ENCODE measurements around the gene VWA1. TPM values are rescaled to one million over a fixed set of nuclear protein-coding genes. Genes with fewer than 3 reads are reported as not detected.

VWA1 gene
- total RNA-seq, 2 donors from 2014 or later = not detected

DNA sequence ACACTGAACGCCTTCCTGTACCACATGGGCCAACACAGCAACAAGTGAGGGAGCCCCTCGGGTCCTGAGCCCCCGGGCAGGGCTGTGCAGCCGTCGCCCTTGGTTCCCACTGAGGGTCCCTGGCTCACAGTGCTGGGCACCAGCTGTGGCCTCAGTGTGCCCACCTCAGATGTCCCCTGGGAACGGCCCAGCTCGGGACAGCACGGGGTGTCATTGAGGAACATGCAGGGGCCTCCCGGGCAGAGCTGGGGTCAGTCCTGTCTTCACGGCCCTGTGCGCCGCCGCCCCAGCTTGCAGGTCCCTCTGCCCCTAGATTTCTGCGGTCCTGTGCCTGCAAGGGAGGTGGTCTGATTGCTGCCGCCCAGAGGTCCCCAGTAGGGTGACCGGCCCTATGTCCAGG, 53.7 kb downstream of the VWA1 start:
- H3K9me3 ChIP-seq (ENCODE audit: control insufficient read depth, low read length, poor library complexity, severe bottlenecking) = no peaks in the 10 kb centered on the region
- Mint-ChIP-seq H3K4me3 (no peak overlapping the region), H3K27ac (no peak overlapping the region), H3K36me3 (ENCODE audit: low read depth) (peaks cover 2% of the 10 kb centered on the region), H3K4me1 (no peaks in the 10 kb centered on the region), H3K27me3 (no peaks in the 10 kb centered on the region)
- ATAC-seq (no peak), DNase-seq (no peak)

DNA sequence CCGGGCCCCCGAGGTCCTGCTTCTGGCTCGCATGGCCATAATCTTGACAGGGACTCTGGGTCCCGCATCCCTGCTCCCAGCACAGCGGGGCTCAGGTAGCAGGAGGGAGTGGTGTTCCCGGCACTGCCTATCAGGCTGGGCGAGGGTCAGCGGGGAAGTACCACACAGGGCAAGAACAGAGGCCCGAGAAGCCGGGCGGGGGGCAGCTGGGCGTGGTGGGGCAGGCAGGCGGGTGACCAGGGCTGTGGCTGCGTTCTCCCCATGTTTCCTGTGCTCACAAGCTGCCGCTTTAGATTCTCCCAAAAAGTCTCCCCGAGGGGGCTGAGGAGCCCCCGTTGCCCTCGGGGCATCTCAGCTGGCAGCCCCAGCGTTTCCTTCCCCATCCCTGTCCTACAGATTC, 54.4 kb downstream of the VWA1 start:
- ATAC-seq = no peak
- no peaks in the 10 kb centered on the region for H3K9me3 ChIP-seq (ENCODE audit: control insufficient read depth, low read length, poor library complexity, severe bottlenecking)
- Mint-ChIP-seq H3K4me1 (no peaks in the 10 kb centered on the region), H3K27me3 (no peaks in the 10 kb centered on the region), H3K4me3 (no peak overlapping the region), H3K36me3 (ENCODE audit: low read depth) (peaks cover 2% of the 10 kb centered on the region), H3K27ac (no peak overlapping the region)
- DNase-seq = no peak

DNA sequence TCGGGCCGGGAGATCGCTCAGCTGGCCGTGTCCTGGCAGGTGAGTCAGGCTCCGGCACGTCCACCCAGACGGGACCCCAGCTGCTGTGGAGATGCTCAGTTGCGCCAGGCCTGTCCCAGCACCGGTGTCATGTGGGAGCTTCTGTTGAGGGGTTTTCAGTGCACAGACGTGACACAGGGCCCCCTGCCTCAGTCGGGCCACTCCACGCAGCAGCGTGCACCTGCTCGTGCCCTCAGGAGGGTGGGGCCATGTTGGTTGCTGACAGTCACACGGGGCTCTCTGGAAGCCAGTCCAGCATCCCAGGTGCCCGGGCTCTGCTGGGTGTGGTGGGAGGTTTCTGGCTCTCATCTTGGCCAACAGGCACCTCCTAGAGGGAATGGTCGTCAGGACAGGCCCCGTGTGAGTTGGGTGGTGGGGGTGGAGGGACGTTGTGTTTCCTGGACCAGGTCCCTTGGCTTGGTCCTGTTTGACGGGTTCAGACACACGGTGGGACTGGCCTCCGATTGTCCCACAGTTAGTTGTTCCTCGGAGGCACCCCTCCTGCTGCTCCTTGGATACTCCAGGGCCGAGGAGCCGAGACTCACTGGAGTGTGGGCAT, 55.2 kb downstream of the VWA1 start:
- no peak overlapping the region for H3K27ac Mint-ChIP-seq
- no peaks in the 10 kb centered on the region for H3K4me1 Mint-ChIP-seq
- no peaks in the 10 kb centered on the region for H3K9me3 ChIP-seq (ENCODE audit: control insufficient read depth, low read length, poor library complexity, severe bottlenecking)
- H3K27me3 Mint-ChIP-seq = no peaks in the 10 kb centered on the region
- H3K4me3 Mint-ChIP-seq = no peak overlapping the region
- peaks cover 2% of the 10 kb centered on the region for H3K36me3 Mint-ChIP-seq (ENCODE audit: low read depth)
- DNase-seq = no peak
- no peak for ATAC-seq

DNA sequence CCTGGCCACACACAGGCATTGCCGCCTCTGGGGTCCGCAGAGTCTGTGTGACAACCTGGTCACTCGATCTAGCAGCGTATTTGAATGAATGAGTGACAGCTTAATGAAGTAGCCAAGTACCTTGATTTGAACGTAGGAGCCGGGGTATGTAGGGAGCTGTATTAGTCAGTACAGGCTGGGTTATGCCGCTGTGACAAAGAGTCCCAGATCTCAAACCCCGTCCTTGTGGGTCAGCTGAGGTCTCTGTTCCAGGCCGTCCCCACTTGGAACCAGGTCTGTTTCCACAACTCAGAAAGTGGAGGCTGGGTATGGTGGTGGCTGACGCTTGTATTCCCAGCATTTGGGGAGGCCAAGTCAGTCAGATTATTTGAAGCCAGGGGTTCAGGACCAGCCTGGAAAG, 56.1 kb downstream of the VWA1 start:
- no peaks in the 10 kb centered on the region for H3K9me3 ChIP-seq (ENCODE audit: control insufficient read depth, low read length, poor library complexity, severe bottlenecking)
- H3K36me3 Mint-ChIP-seq (ENCODE audit: low read depth) = peaks cover 2% of the 10 kb centered on the region
- H3K27me3 Mint-ChIP-seq = no peaks in the 10 kb centered on the region
- H3K4me1 Mint-ChIP-seq = no peaks in the 10 kb centered on the region
- no peak overlapping the region for H3K27ac Mint-ChIP-seq
- DNase-seq (no peak), ATAC-seq (no peak)
- no peak overlapping the region for H3K4me3 Mint-ChIP-seq

Other genes starting within 250 kb of the VWA1 start
- gene TNFRSF18, start 229.1 kb upstream of the VWA1 start, total RNA-seq = 10 to 100 TPM; 47.9 to 80.4 TPM
- gene TNFRSF4, start 221.5 kb upstream of the VWA1 start, total RNA-seq = 100 to 1,000 TPM in 1 of 2 donors, 10 to 100 TPM in 1; 94.7 to 127 TPM
- 100 to 1,000 TPM; 129 to 146 TPM for gene SDF4, start 203.7 kb upstream of the VWA1 start, total RNA-seq
- gene B3GALT6, start 203.5 kb upstream of the VWA1 start, total RNA-seq = 1 to 10 TPM; 8.4 to 9.4 TPM
- gene C1QTNF12, start 189.0 kb upstream of the VWA1 start, total RNA-seq = 1 to 10 TPM in 1 of 2 donors, under 1 TPM in 1; 0.91 to 2.0 TPM
- gene UBE2J2, start 161.8 kb upstream of the VWA1 start, total RNA-seq = 10 to 100 TPM; 50.6 to 57.7 TPM
- gene SCNN1D, start 155.3 kb upstream of the VWA1 start, total RNA-seq = 1 to 10 TPM; 4.6 to 8.0 TPM
- 10 to 100 TPM; 63.5 to 66.2 TPM for gene ACAP3, start 127.8 kb upstream of the VWA1 start, total RNA-seq
- gene PUSL1, start 127.1 kb upstream of the VWA1 start, total RNA-seq = 10 to 100 TPM; 10.6 to 14.9 TPM
- 100 to 1,000 TPM; 130 to 132 TPM for gene INTS11, start 111.0 kb upstream of the VWA1 start, total RNA-seq
- gene CPTP, start 110.9 kb upstream of the VWA1 start, total RNA-seq = 10 to 100 TPM; 14.3 to 15.7 TPM
- gene TAS1R3, start 104.4 kb upstream of the VWA1 start, total RNA-seq = under 1 TPM; 0.72 to 0.96 TPM
- 10 to 100 TPM; 41.0 to 45.8 TPM for gene DVL1, start 86.3 kb upstream of the VWA1 start, total RNA-seq
- gene MXRA8, start 77.1 kb upstream of the VWA1 start, total RNA-seq = 1 to 10 TPM in 1 of 2 donors, under 1 TPM in 1; 0.42 to 1.0 TPM
- 10 to 100 TPM; 58.3 to 62.6 TPM for gene AURKAIP1, start 60.5 kb upstream of the VWA1 start, total RNA-seq
- 100 to 1,000 TPM; 231 to 252 TPM for gene CCNL2, start 36.4 kb upstream of the VWA1 start, total RNA-seq
- 10 to 100 TPM; 88.0 to 92.1 TPM for gene MRPL20, start 28.4 kb upstream of the VWA1 start, total RNA-seq
- gene ANKRD65, start 14.4 kb upstream of the VWA1 start, total RNA-seq = not detected
- gene ATAD3C, start 14.0 kb downstream of the VWA1 start, total RNA-seq = 1 to 10 TPM in 1 of 2 donors, under 1 TPM in 1; 0.13 to 2.9 TPM
- gene ATAD3B, start 36.1 kb downstream of the VWA1 start, total RNA-seq = 10 to 100 TPM; 41.7 to 45.1 TPM
- 10 to 100 TPM; 20.3 to 23.3 TPM for gene ATAD3A, start 76.5 kb downstream of the VWA1 start, total RNA-seq
- under 1 TPM in 1 of 2 donors, not detected in 1; 0.44 TPM for gene TMEM240, start 104.9 kb downstream of the VWA1 start, total RNA-seq
- gene SSU72, start 139.2 kb downstream of the VWA1 start, total RNA-seq = 100 to 1,000 TPM in 1 of 2 donors, 10 to 100 TPM in 1; 99.3 to 103 TPM
- gene FNDC10, start 164.4 kb downstream of the VWA1 start, total RNA-seq = 1 to 10 TPM; 3.3 to 3.4 TPM
- 10 to 100 TPM; 42.0 to 50.0 TPM for gene MIB2, start 179.8 kb downstream of the VWA1 start, total RNA-seq
- 1 to 10 TPM; 3.9 to 4.2 TPM for gene MMP23B, start 196.5 kb downstream of the VWA1 start, total RNA-seq
- 10 to 100 TPM; 43.9 to 49.8 TPM for gene CDK11B, start 223.3 kb downstream of the VWA1 start, total RNA-seq